ENCODE results near the gene AOX1.
A peak's percentile ranks its signal among the peaks of the same experiment; 100 is the strongest.
"Not testable (repeated sequence)": the region's sequence is repeated elsewhere in the genome, so short reads cannot be mapped to it uniquely, and the experiment has no call there.

AOX1 gene

GRCh38 chr2:200702646-200703118 is 116.9 kb downstream of the AOX1 start:
- DNase-seq (ENCODE audit: low spot score) = no peak

GRCh38 chr2:200703127-200703925 is 117.5 kb downstream of the AOX1 start:
- DNase-seq (ENCODE audit: low spot score) = no peak

GRCh38 chr2:200703926-200704637 is 118.3 kb downstream of the AOX1 start:
- DNase-seq (ENCODE audit: low spot score) = no peak

DNA sequence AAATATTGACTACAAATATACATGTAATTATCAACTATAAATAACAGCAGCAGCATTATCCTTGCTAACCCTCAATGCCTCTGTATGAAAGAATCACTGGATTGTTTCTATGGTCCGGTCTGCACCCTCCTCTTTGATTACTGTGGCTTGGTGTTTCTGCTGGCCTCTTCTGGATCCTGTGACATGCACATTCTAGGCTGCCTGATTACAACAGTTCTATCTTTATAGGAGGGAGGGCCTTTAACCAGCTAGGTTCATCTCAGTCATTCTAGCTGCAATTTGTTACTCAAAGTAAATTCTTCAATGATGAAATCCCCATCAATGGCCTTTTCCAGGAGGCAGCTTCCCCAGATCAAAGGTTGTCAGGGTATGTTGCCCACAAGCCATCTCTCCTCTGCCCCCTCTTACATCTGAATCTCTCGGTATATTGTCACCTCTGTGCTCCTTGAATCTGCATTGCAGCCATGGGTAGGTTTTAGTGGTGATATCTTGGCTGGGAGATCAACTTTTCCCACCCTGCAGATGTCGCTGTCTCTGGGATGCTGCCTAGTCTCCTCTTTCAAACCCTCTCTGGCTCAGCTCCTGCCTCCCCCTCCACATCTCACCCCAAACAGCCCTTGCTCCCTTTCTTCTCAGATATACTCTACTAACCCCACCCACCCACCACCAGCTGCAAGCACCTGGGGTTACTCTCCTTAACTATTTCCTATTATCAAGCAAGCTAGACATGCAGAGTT is 119.7 kb downstream of the AOX1 start:
- no peak for DNase-seq (ENCODE audit: low spot score)

- DNase-seq (ENCODE audit: low spot score) = no peak
Measured at GRCh38 chr2:200708943-200709342, 123.1 kb downstream of the AOX1 start.

- DNase-seq (ENCODE audit: low spot score) = peak; percentile 69
Measured at GRCh38 chr2:200713003-200713703, 127.3 kb downstream of the AOX1 start.

GRCh38 chr2:200713704-200714064 is 127.9 kb downstream of the AOX1 start:
- no peak for DNase-seq (ENCODE audit: low spot score)

DNA sequence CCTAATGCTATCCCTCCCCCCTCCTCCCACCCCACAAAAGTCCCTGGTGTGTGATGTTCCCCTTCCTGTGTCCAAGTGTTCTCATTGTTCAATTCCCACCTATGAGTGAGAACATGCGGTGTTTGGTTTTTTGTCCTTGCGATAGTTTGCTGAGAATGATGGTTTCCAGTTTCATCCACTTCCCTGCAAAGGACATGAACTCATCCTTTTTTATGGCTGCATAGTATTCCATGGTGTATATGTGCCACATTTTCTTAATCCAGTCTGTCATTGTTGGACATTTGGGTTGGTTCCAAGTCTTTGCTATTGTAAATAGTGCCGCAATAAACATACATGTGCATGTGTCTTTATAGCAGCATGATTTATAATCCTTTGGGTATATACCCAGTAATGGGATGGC is 129.2 kb downstream of the AOX1 start:
- not testable (repeated sequence) for DNase-seq (ENCODE audit: low spot score)

DNA sequence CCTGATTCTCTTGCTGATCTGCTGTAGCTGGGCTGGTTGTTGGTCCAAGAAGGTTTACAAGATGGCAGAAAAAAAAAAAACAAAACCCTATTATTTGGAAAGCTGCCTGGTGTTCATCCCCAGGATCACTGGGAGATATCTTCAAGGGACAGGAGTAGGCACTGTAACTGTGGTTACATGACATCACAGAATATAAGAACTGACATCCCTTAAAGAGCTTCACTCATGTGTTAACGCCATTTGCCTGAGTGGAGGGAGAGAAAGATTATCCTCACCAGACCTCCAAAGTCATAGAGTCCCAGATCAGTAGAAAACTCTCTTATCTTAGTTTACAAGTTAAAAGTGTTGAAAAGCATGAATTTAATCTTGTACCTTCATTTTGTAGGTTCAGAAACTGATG is 130.6 kb downstream of the AOX1 start:
- DNase-seq (ENCODE audit: low spot score) = no peak
